Esophagus muscularis mucosa (tissue), 4 donors: ENCODE data around the gene NTHL1. TPM values are rescaled to one million over a fixed set of nuclear protein-coding genes. Genes with fewer than 3 reads are reported as not detected.

Source experiments
- DNase-seq: peaks from one replicate; pipeline ENCODE4 v3.0.0-alpha.2; 2017; ENCODE audit errors: extremely low spot score
- H3K27ac ChIP-seq, 4 donors: fragments of 200-600 bp; sonication (generic); replicated peaks in 1 of 4; 1 replicate in 3 of 4; 2 replicates in 1 of 4; pipeline ENCODE4 v1.5.1; 2016 to 2019; ENCODE audit warnings: mild to moderate bottlenecking in 1 of 4
- H3K27me3 ChIP-seq, 4 donors: fragments of 200-600 bp; sonication (generic); one replicate each; pipeline versions ENCODE4 v1.5.1 to v1.6.0; 2016 to 2019
- H3K36me3 ChIP-seq, 4 donors: fragments of 200-600 bp; sonication (generic); one replicate each; pipeline ENCODE4 v1.5.1; 2016 to 2019
- H3K4me1 ChIP-seq, 4 donors: fragments of 200-600 bp; sonication (generic); one replicate each; pipeline ENCODE4 v1.5.1; 2016 to 2019
- H3K4me3 ChIP-seq, 4 donors: fragments of 200-600 bp; sonication (generic); 1 replicate in 2 of 4; 2 replicates in 2 of 4; pipeline ENCODE4 v1.5.1; 2016 to 2019; ENCODE audit warnings: mild to moderate bottlenecking in 4 of 4, moderate library complexity in 1 of 4
- H3K9me3 ChIP-seq, 4 donors: fragments of 200-600 bp; sonication (generic); 1 replicate in 3 of 4; 2 replicates in 1 of 4; pipeline ENCODE4 v1.5.1; 2016 to 2019
- EP300 ChIP-seq: sonication (generic); formaldehyde crosslinking; IDR thresholded peaks from one replicate; pipeline ENCODE4 v1.6.1; 2017; ENCODE audit warnings: antibody characterized with exemption
- POLR2A ChIP-seq: fragments of 450-650 bp; IDR thresholded peaks from one replicate; pipeline ENCODE4 v1.6.1; 2017; ENCODE audit warnings: antibody characterized with exemption, moderate library complexity, mild to moderate bottlenecking, low read depth
- POLR2AphosphoS5 ChIP-seq, 2 donors: sonication (generic); formaldehyde crosslinking; IDR thresholded peaks; one replicate each; pipeline ENCODE4 v1.6.1; 2017; ENCODE audit warnings: antibody characterized with exemption in 2 of 2
- WGBS: methylation state at CpG from one replicate; pipeline ENCODE4 v1.1.5; 2018; 5-methylcytosine and 5-hydroxymethylcytosine counted together
- intact Hi-C: fragments of 100-400 bp; cut with DNase I; formaldehyde crosslinking; loops from one replicate; pipeline ENCODE4 v1.15.1; 2023
- total RNA-seq, 4 donors: library from RNA; depleted of rRNA; stranded (reverse); fragments of >200 nt; gene quantifications; one replicate each; pipeline versions ENCODE4 v1.1.0 to v1.2.1, GENCODE V29; 2016
- TF ChIP-seq, protein P1 (sequence below), 3 experiments: fragments of 200-600 bp in 2 of 3; fragments of 450-650 bp in 1 of 3; sonication (generic) in 2 of 3; IDR thresholded peaks; one replicate each; pipeline ENCODE4 v1.5.1; 2017 to 2019; ENCODE audit warnings: antibody characterized with exemption in 3 of 3, mild to moderate bottlenecking in 2 of 3, moderate library complexity in 1 of 3

NTHL1 gene
- total RNA-seq, 4 donors from 2014 or later, result 11.8 to 25.2 (median 18.9) TPM

GRCh38 chr16:2025251-2025650 lies 22.4 kb downstream of the NTHL1 start:
- no peak for DNase-seq
- Histone ChIP-seq H3K9me3 (no peaks in the 10 kb centered on the region), H3K4me1 (peaks cover 44 to 79% (median 77%) of the 10 kb centered on the region in 4 donors), H3K27me3 (peaks cover 0 to 24% (median 11%) of the 10 kb centered on the region in 4 donors), H3K27ac (no peak overlapping the region), H3K4me3 (no peak overlapping the region), H3K36me3 (peaks cover 0 to 13% (median 8%) of the 10 kb centered on the region in 4 donors)
- 100% methylated on average over 4 of the region's 14 CpGs for WGBS
- intact Hi-C loops, result no loop called here
- TF ChIP-seq EP300 (no peak), POLR2AphosphoS5 (IDR thresholded peaks at IDR 0.05) (no peak), POLR2A (no peak)
- TF ChIP-seq, protein P1, sequence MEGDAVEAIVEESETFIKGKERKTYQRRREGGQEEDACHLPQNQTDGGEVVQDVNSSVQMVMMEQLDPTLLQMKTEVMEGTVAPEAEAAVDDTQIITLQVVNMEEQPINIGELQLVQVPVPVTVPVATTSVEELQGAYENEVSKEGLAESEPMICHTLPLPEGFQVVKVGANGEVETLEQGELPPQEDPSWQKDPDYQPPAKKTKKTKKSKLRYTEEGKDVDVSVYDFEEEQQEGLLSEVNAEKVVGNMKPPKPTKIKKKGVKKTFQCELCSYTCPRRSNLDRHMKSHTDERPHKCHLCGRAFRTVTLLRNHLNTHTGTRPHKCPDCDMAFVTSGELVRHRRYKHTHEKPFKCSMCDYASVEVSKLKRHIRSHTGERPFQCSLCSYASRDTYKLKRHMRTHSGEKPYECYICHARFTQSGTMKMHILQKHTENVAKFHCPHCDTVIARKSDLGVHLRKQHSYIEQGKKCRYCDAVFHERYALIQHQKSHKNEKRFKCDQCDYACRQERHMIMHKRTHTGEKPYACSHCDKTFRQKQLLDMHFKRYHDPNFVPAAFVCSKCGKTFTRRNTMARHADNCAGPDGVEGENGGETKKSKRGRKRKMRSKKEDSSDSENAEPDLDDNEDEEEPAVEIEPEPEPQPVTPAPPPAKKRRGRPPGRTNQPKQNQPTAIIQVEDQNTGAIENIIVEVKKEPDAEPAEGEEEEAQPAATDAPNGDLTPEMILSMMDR (IDR thresholded peaks at IDR 0.05), result no peak

- no peak for DNase-seq
- H3K27me3 ChIP-seq, result peaks cover 0 to 36% (median 23%) of the 10 kb centered on the region in 4 donors
- intact Hi-C loops, result no loop called here
- no peaks in the 10 kb centered on the region for H3K9me3 ChIP-seq
- peak overlapping the region; percentile 63 to 74 (median 70) for H3K27ac ChIP-seq
- H3K4me1 ChIP-seq, result peaks cover 50 to 79% (median 74%) of the 10 kb centered on the region in 4 donors
- H3K4me3 ChIP-seq, result peak overlapping the region in 3 of 4 donors; percentile 33 to 50 (median 46)
- WGBS, result 85% methylated on average over 12 of the region's 12 CpGs
- peaks cover 0 to under 1% (median 0%) of the 10 kb centered on the region in 4 donors for H3K36me3 ChIP-seq
- TF ChIP-seq POLR2A, result no peak
- no peak for TF ChIP-seq POLR2AphosphoS5 (IDR thresholded peaks at IDR 0.05)
- TF ChIP-seq, protein P1 (IDR thresholded peaks at IDR 0.05), result no peak
- TF ChIP-seq EP300, result no peak
Measured at GRCh38 chr16:2024032-2024420, 23.6 kb downstream of the NTHL1 start.

DNA sequence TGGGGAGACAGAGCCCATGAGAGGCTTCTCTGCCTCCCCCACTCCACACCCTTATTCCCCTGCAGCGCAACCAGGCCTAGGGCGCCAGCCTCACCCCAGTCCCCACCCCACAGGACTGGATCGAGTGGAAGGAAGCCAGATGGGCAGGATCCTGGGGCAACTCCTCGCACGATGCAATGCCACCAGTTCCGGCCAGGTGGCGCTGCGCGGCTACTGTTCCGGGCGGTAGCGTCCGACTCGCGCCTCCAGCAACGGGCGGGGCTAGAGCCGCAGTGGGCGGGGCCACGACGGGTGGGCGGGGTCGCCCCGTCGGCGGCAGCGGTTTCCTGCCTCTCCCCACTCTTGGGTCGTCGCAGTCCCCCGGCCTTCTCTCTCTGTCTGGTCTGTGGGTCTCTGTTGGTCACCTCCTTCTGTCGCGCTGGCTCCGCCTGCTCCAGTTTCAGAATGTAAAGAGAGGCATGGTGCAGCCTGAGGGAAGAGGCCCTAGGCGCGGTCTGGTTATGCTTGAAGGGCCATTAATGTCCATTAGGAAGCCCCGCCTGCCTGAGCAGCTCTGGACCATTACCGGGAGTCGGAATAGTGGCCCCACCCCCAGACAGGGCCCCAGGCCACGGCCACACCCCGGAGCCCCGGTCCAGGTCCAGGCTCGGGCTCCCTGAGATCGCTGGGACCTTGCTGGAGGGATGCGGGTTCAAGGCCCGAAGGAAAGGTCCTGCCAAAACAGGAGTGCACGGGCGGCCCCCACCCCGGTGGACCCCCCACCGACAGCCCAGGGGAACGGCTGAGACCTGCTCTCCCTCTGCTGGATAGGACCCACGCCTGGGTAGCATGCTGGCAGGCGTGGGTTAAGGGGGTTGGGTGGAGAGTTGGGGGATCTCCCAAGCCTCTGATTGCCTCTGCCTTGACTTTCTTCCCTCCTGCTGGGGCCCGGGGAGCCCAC lies 24.3 kb downstream of the NTHL1 start:
- no peak for TF ChIP-seq POLR2A
- TF ChIP-seq EP300, result no peak
- peak; percentile 71 to 84 for TF ChIP-seq POLR2AphosphoS5 (IDR thresholded peaks at IDR 0.05)
- TF ChIP-seq, protein P1 (IDR thresholded peaks at IDR 0.05), result peak; percentile 99
- intact Hi-C loops, result loop anchor here (1.0 kb wide), 1 partner anchor 116 kb away; no protein-coding TSS in a partner anchor
- DNase-seq, result peak; percentile 98
- H3K27ac ChIP-seq, result peak overlapping the region; percentile 63 to 74 (median 70)
- H3K9me3 ChIP-seq, result no peaks in the 10 kb centered on the region
- peaks cover 0 to 43% (median 25%) of the 10 kb centered on the region in 4 donors for H3K27me3 ChIP-seq
- H3K4me3 ChIP-seq, result peak overlapping the region; percentile 33 to 50 (median 44)
- H3K36me3 ChIP-seq, result no peaks in the 10 kb centered on the region
- H3K4me1 ChIP-seq, result peaks cover 47 to 72% (median 68%) of the 10 kb centered on the region in 4 donors
- 22% methylated on average over 11 of the region's 53 CpGs for WGBS

DNA sequence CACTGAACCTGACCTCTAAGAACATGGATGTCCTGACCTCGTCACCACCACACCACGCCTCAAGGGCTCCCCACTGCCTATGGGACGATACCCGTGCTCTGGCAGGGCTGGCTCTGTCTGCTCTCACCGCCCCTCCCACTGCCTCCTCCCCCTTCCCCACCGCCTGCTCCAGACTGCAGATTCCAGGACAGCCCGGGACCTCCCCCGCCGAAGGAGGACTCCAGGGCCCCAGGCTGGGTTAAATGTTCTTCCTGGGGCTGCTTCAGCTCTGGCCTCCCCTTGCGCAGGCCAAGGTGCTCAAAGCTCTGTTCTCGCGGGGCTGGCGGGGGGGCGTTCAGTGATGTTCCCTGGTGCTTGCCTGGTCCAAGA lies 24.9 kb downstream of the NTHL1 start:
- H3K9me3 ChIP-seq, result no peaks in the 10 kb centered on the region
- TF ChIP-seq POLR2AphosphoS5 (IDR thresholded peaks at IDR 0.05) (no peak), EP300 (no peak), POLR2A (no peak)
- TF ChIP-seq, protein P1 (IDR thresholded peaks at IDR 0.05), result no peak
- H3K27me3 ChIP-seq, result peaks cover 0 to 49% (median 25%) of the 10 kb centered on the region in 4 donors
- DNase-seq, result no peak
- H3K4me3 ChIP-seq, result peak overlapping the region; percentile 33 to 50 (median 44)
- peaks cover 46 to 66% (median 61%) of the 10 kb centered on the region in 4 donors for H3K4me1 ChIP-seq
- intact Hi-C loops, result loop anchor here (1.0 kb wide), 2 partner anchors 117 to 121 kb away; no protein-coding TSS in a partner anchor
- no peak overlapping the region for H3K27ac ChIP-seq
- 0% methylated on average over 3 of the region's 14 CpGs for WGBS
- no peaks in the 10 kb centered on the region for H3K36me3 ChIP-seq
